Neuron (in vitro differentiated cells): ENCODE data around the gene ORC4.
"Not testable (repeated sequence)": the region's sequence is repeated elsewhere in the genome, so short reads cannot be mapped to it uniquely, and the experiment has no call there.

Experiments
- H2AFZ ChIP-seq: one replicate; pipeline ENCODE4 v1.6.1; 2013; ENCODE audit warnings: low read depth, mild to moderate bottlenecking, inconsistent platforms, low read length, moderate library complexity
- H3K27me3 ChIP-seq: one replicate; pipeline ENCODE4 v1.6.1; 2013; ENCODE audit warnings: low read length; ENCODE audit not compliant: insufficient read depth
- H3K36me3 ChIP-seq: one replicate; pipeline ENCODE4 v1.6.1; 2013; ENCODE audit warnings: low read length; ENCODE audit not compliant: insufficient read depth
- H3K4me1 ChIP-seq: one replicate; pipeline ENCODE4 v1.6.1; 2013; ENCODE audit warnings: low read length; ENCODE audit not compliant: insufficient read depth
- H3K4me3 ChIP-seq: 2 replicates; pipeline ENCODE4 v1.5.1; 2013; ENCODE audit warnings: mild to moderate bottlenecking, low read length, moderate library complexity
- H3K9me3 ChIP-seq: one replicate; pipeline ENCODE4 v1.6.1; 2013; ENCODE audit warnings: low read length

ORC4 gene

GRCh38 chr2:148031152-148031551 lies 10.6 kb upstream of the ORC4 start:
- no peak overlapping the region for H2AFZ ChIP-seq
- H3K9me3 ChIP-seq: no peaks in the 10 kb centered on the region
- H3K27me3 ChIP-seq: no peaks in the 10 kb centered on the region
- no peaks in the 10 kb centered on the region for H3K4me1 ChIP-seq
- H3K36me3 ChIP-seq: no peaks in the 10 kb centered on the region
- no peak overlapping the region for H3K4me3 ChIP-seq

- Histone ChIP-seq H3K9me3 (no peaks in the 10 kb centered on the region), H3K4me1 (peaks cover 9% of the 10 kb centered on the region), H3K27me3 (no peaks in the 10 kb centered on the region), H3K4me3 (no peak overlapping the region), H3K36me3 (no peaks in the 10 kb centered on the region), H2AFZ (no peak overlapping the region)
Observed at GRCh38 chr2:148028781-148029180, 8.2 kb upstream of the ORC4 start.

- no peaks in the 10 kb centered on the region for H3K27me3 ChIP-seq
- H2AFZ ChIP-seq: no peak overlapping the region
- H3K36me3 ChIP-seq: no peaks in the 10 kb centered on the region
- H3K9me3 ChIP-seq: no peaks in the 10 kb centered on the region
- no peak overlapping the region for H3K4me3 ChIP-seq
- peaks cover 18% of the 10 kb centered on the region for H3K4me1 ChIP-seq
Observed at GRCh38 chr2:148027822-148028221, 7.3 kb upstream of the ORC4 start.

- H3K4me3 ChIP-seq: no peak overlapping the region
- H3K4me1 ChIP-seq: peaks cover 20% of the 10 kb centered on the region
- H3K27me3 ChIP-seq: no peaks in the 10 kb centered on the region
- H3K9me3 ChIP-seq: no peaks in the 10 kb centered on the region
- no peaks in the 10 kb centered on the region for H3K36me3 ChIP-seq
- no peak overlapping the region for H2AFZ ChIP-seq
Observed at GRCh38 chr2:148026573-148026972, 6.0 kb upstream of the ORC4 start.

- Histone ChIP-seq H3K4me3 (peak overlapping the region; percentile 65), H2AFZ (no peak overlapping the region), H3K4me1 (peaks cover 24% of the 10 kb centered on the region), H3K36me3 (no peaks in the 10 kb centered on the region), H3K27me3 (no peaks in the 10 kb centered on the region), H3K9me3 (no peaks in the 10 kb centered on the region)
Observed at GRCh38 chr2:148023861-148024260, 3.3 kb upstream of the ORC4 start.

GRCh38 chr2:148022882-148023281 lies 2.3 kb upstream of the ORC4 start:
- Histone ChIP-seq H3K9me3 (no peaks in the 10 kb centered on the region), H2AFZ (no peak overlapping the region), H3K27me3 (no peaks in the 10 kb centered on the region), H3K4me3 (peak overlapping the region; percentile 65), H3K36me3 (no peaks in the 10 kb centered on the region), H3K4me1 (peaks cover 28% of the 10 kb centered on the region)

GRCh38 chr2:148022351-148022750 lies 1.8 kb upstream of the ORC4 start:
- Histone ChIP-seq H3K27me3 (no peaks in the 10 kb centered on the region), H3K36me3 (no peaks in the 10 kb centered on the region), H2AFZ (peak overlapping the region; percentile 21), H3K9me3 (no peaks in the 10 kb centered on the region), H3K4me1 (peaks cover 28% of the 10 kb centered on the region), H3K4me3 (peak overlapping the region; percentile 65)

- peaks cover 28% of the 10 kb centered on the region for H3K4me1 ChIP-seq
- peak overlapping the region; percentile 65 for H3K4me3 ChIP-seq
- H3K9me3 ChIP-seq: no peaks in the 10 kb centered on the region
- H3K27me3 ChIP-seq: no peaks in the 10 kb centered on the region
- peak overlapping the region; percentile 21 for H2AFZ ChIP-seq
- no peaks in the 10 kb centered on the region for H3K36me3 ChIP-seq
Observed at GRCh38 chr2:148021886-148022285, 1.3 kb upstream of the ORC4 start.

GRCh38 chr2:148021059-148021861 lies 723 bp upstream of the ORC4 start, which contains the start of gene MBD5:
Gene MBD5 (plus strand): TSS chr2:148021091.
- peak within 1 kb of the TSS; percentile 46 for H2AFZ ChIP-seq
- H3K4me3 ChIP-seq: peak within 1 kb of the TSS; percentile 65
- no peaks in the 10 kb centered on the region for H3K36me3 ChIP-seq
- no peaks in the 10 kb centered on the region for H3K9me3 ChIP-seq
- no peaks in the 10 kb centered on the region for H3K27me3 ChIP-seq
- peaks cover 28% of the 10 kb centered on the region for H3K4me1 ChIP-seq

GRCh38 chr2:148014616-148015015 lies 5.9 kb downstream of the ORC4 start:
- Histone ChIP-seq H3K27me3 (no peaks in the 10 kb centered on the region), H3K4me3 (no peak overlapping the region), H2AFZ (no peak overlapping the region), H3K36me3 (no peaks in the 10 kb centered on the region), H3K9me3 (peaks cover 3% of the 10 kb centered on the region), H3K4me1 (peaks cover 8% of the 10 kb centered on the region)

GRCh38 chr2:148013876-148014275 lies 6.7 kb downstream of the ORC4 start:
- Histone ChIP-seq H3K4me3 (no peak overlapping the region), H2AFZ (no peak overlapping the region), H3K36me3 (no peaks in the 10 kb centered on the region), H3K27me3 (no peaks in the 10 kb centered on the region), H3K4me1 (peaks cover 3% of the 10 kb centered on the region), H3K9me3 (peaks cover 3% of the 10 kb centered on the region)

GRCh38 chr2:148008411-148008810 lies 12.1 kb downstream of the ORC4 start:
- peaks cover 10% of the 10 kb centered on the region for H3K9me3 ChIP-seq
- not testable (repeated sequence) for H3K36me3 ChIP-seq, H3K4me3 ChIP-seq, H3K27me3 ChIP-seq, H3K4me1 ChIP-seq, H2AFZ ChIP-seq

GRCh38 chr2:148007219-148007900 lies 13.2 kb downstream of the ORC4 start:
- H3K36me3 ChIP-seq: no peaks in the 10 kb centered on the region
- H3K27me3 ChIP-seq: no peaks in the 10 kb centered on the region
- no peak overlapping the region for H2AFZ ChIP-seq
- H3K4me3 ChIP-seq: no peak overlapping the region
- H3K4me1 ChIP-seq: no peaks in the 10 kb centered on the region
- peaks cover 10% of the 10 kb centered on the region for H3K9me3 ChIP-seq
